Fibroblast of skin of left biceps (primary cell): Measurements from ENCODE around the gene ZNF234.
"Not testable (repeated sequence)": the region's sequence is repeated elsewhere in the genome, so short reads cannot be mapped to it uniquely, and the experiment has no call there.

ENCODE experiments used
- DNase-seq, 2 experiments: peaks; one replicate each; pipeline ENCODE4 v3.0.0-alpha.2; 2013; ENCODE audit warnings: low read depth in 2 of 2

Gene ZNF234

GRCh38 chr19:44141191-44142058, at the start of gene ZNF234:
Gene ZNF234 (plus strand): TSS chr19:44141554. CDS start chr19:44144633, 3,079 bp downstream.
- DNase-seq: peak; percentile 47 to 50

- DNase-seq: no peak
Observed at GRCh38 chr19:44092108-44092507, 49.2 kb upstream of the ZNF234 start.

GRCh38 chr19:44093931-44094765, 47.2 kb upstream of the ZNF234 start, which contains the start of gene ZNF224:
Gene ZNF224 (plus strand): TSS chr19:44094361. CDS start chr19:44097874, 3,513 bp downstream.
- DNase-seq: peak; percentile 74 to 81

- no peak for DNase-seq
Observed at GRCh38 chr19:44107751-44108150, 33.6 kb upstream of the ZNF234 start.

GRCh38 chr19:44109458-44109857, 31.9 kb upstream of the ZNF234 start:
- DNase-seq: no peak

- peak; percentile 53 to 56 for DNase-seq
Observed at GRCh38 chr19:44111910-44112463, 29.4 kb upstream of the ZNF234 start.

- no peak for DNase-seq
Observed at GRCh38 chr19:44112802-44113137, 28.6 kb upstream of the ZNF234 start.

GRCh38 chr19:44113138-44113783, 28.1 kb upstream of the ZNF234 start, which contains the start of gene ZNF225:
Gene ZNF225 (plus strand): TSS chr19:44113399. CDS start chr19:44115828, 2,429 bp downstream.
- peak; percentile 95 to 97 for DNase-seq

GRCh38 chr19:44113784-44114390, 27.5 kb upstream of the ZNF234 start:
- no peak for DNase-seq

GRCh38 chr19:44121162-44121561, 20.2 kb upstream of the ZNF234 start:
- not testable (repeated sequence) for DNase-seq

GRCh38 chr19:44131955-44132354, 9.4 kb upstream of the ZNF234 start:
- no peak for DNase-seq

- DNase-seq: no peak
Observed at GRCh38 chr19:44142059-44142433, 692 bp downstream of the ZNF234 start.

GRCh38 chr19:44149776-44150175, 8.4 kb downstream of the ZNF234 start:
- no peak for DNase-seq

GRCh38 chr19:44151491-44151890, 10.1 kb downstream of the ZNF234 start:
- no peak for DNase-seq

GRCh38 chr19:44156475-44156874, 15.1 kb downstream of the ZNF234 start:
- DNase-seq: no peak

- no peak for DNase-seq
Observed at GRCh38 chr19:44163789-44164188, 22.4 kb downstream of the ZNF234 start.

GRCh38 chr19:44164327-44164672, 22.9 kb downstream of the ZNF234 start:
- DNase-seq: no peak

- DNase-seq: peak; percentile 95 to 96
Observed at GRCh38 chr19:44164673-44165512, 23.5 kb downstream of the ZNF234 start, which contains the start of gene ZNF226. Gene ZNF226 (plus strand): TSS chr19:44165100. CDS start chr19:44170081, 4,981 bp downstream.

- not testable (repeated sequence) for DNase-seq
Observed at GRCh38 chr19:44170660-44171059, 29.3 kb downstream of the ZNF234 start.

GRCh38 chr19:44176590-44176989, 35.2 kb downstream of the ZNF234 start:
- no peak for DNase-seq
